22Rv1 (cell line): ENCODE results near the gene SMARCAL1.

ENCODE experiments used
- CTCF ChIP-seq: fragments of 450-650 bp; IDR thresholded peaks from 2 replicates; pipeline ENCODE4 v1.5.1; 2017; ENCODE audit warnings: mild to moderate bottlenecking
- ZFX ChIP-seq: fragments of 450-650 bp; IDR thresholded peaks from 2 replicates; pipeline ENCODE4 v1.6.1; 2017; ENCODE audit warnings: antibody characterized with exemption, borderline replicate concordance

DNA sequence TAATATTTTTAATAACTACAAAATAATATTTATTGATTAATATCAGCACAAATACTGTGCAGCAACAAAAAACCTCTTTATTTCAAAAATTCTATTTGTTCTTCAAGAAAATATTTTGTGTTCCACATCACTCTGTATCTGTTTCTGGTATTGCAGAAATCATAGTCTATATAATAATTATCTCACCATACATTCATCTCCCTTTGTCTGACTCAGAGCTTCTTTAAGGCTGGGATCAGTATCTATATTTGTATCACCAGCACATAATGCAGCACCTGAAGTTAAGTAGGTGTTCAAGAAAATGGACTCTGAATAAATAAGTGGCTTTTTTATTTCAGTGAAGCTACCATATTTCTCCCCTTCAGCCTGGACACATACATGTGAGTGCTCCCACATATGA is 38.4 kb upstream of the SMARCAL1 start:
- no peak for TF ChIP-seq CTCF
- no peak for TF ChIP-seq ZFX
